Immature natural killer cell (primary cell): Measurements from ENCODE around the gene IGSF9. TPM values are rescaled to one million over a fixed set of nuclear protein-coding genes. Genes with fewer than 3 reads are reported as not detected.

ENCODE experiments used
- DNase-seq, 3 donors: peaks; one replicate each; pipeline ENCODE4 v3.0.0; 2022; ENCODE audit warnings: mixed read lengths in 1 of 3
- H3K27ac Mint-ChIP-seq, 6 donors: one replicate each; pipeline ENCODE4 v1.8.0; 2020; ENCODE audit warnings: mixed read lengths in 6 of 6, mild to moderate bottlenecking in 5 of 6, inconsistent platforms in 4 of 6, moderate library complexity in 3 of 6
- H3K27me3 Mint-ChIP-seq, 3 donors: one replicate each; pipeline ENCODE4 v1.8.0; 2020 to 2021; ENCODE audit warnings: low read depth in 3 of 3, mild to moderate bottlenecking in 3 of 3, mixed read lengths in 3 of 3, moderate library complexity in 3 of 3, inconsistent platforms in 1 of 3
- H3K36me3 Mint-ChIP-seq, 3 donors: one replicate each; pipeline ENCODE4 v1.8.0; 2020; ENCODE audit warnings: mixed read lengths in 3 of 3, inconsistent platforms in 2 of 3, mild to moderate bottlenecking in 2 of 3
- H3K4me1 Mint-ChIP-seq, 2 donors: one replicate each; pipeline ENCODE4 v1.8.0; 2020; ENCODE audit warnings: inconsistent platforms in 2 of 2, mild to moderate bottlenecking in 2 of 2, mixed read lengths in 2 of 2, moderate library complexity in 1 of 2
- H3K4me3 Mint-ChIP-seq, 5 donors: one replicate each; pipeline ENCODE4 v1.8.0; 2020; ENCODE audit warnings: mild to moderate bottlenecking in 5 of 5, mixed read lengths in 5 of 5, inconsistent platforms in 3 of 5, moderate library complexity in 3 of 5
- H3K9me3 Mint-ChIP-seq, 6 donors: one replicate each; pipeline ENCODE4 v1.8.0; 2020; ENCODE audit warnings: mild to moderate bottlenecking in 6 of 6, mixed read lengths in 6 of 6, inconsistent platforms in 4 of 6, moderate library complexity in 3 of 6
- polyA plus RNA-seq, 3 donors: library from polyadenylated mRNA; unstranded; fragments of 300-500 nt; fragmentation: Illumina TruSeq; gene quantifications; one replicate each; pipeline ENCODE4 v1.2.3, GENCODE V29; 2021

The IGSF9 gene
- polyA plus RNA-seq, 3 donors from 2014 or later, result not detected

GRCh38 chr1:159895286-159895685, 50.1 kb downstream of the IGSF9 start:
- DNase-seq, result no peak
- Mint-ChIP-seq H3K4me1 (peaks cover 23 to 27% of the 10 kb centered on the region in 2 donors), H3K9me3 (no peaks in the 10 kb centered on the region), H3K27me3 (peaks cover 6 to 11% (median 7%) of the 10 kb centered on the region in 3 donors), H3K27ac (peak overlapping the region in 1 of 6 donors; percentile 23), H3K36me3 (peaks cover 0 to 3% (median 0%) of the 10 kb centered on the region in 3 donors), H3K4me3 (no peak overlapping the region)

GRCh38 chr1:159892944-159893343, 52.5 kb downstream of the IGSF9 start:
- no peak for DNase-seq
- H3K4me1 Mint-ChIP-seq, result peaks cover 34 to 36% of the 10 kb centered on the region in 2 donors
- no peak overlapping the region for H3K27ac Mint-ChIP-seq
- H3K4me3 Mint-ChIP-seq, result no peak overlapping the region
- H3K9me3 Mint-ChIP-seq, result no peaks in the 10 kb centered on the region
- no peaks in the 10 kb centered on the region for H3K36me3 Mint-ChIP-seq
- H3K27me3 Mint-ChIP-seq, result peaks cover 3 to 9% (median 3%) of the 10 kb centered on the region in 3 donors

- Mint-ChIP-seq H3K4me3 (peak overlapping the region in 3 of 5 donors; percentile 50 to 56 (median 51)), H3K27ac (peak overlapping the region in 2 of 6 donors; percentile 0 to 41), H3K36me3 (no peaks in the 10 kb centered on the region), H3K4me1 (peaks cover 30 to 32% of the 10 kb centered on the region in 2 donors), H3K9me3 (no peaks in the 10 kb centered on the region), H3K27me3 (peaks cover 3 to 9% (median 3%) of the 10 kb centered on the region in 3 donors)
- peak; percentile 81 to 84 (median 82) for DNase-seq
Observed at GRCh38 chr1:159891275-159892157, 53.9 kb downstream of the IGSF9 start.

- Mint-ChIP-seq H3K27me3 (peaks cover 1 to 5% (median 3%) of the 10 kb centered on the region in 3 donors), H3K27ac (peak overlapping the region in 2 of 6 donors; percentile 4 to 47), H3K36me3 (peaks cover 0 to 4% (median 0%) of the 10 kb centered on the region in 3 donors), H3K9me3 (no peaks in the 10 kb centered on the region), H3K4me1 (peaks cover 23 to 25% of the 10 kb centered on the region in 2 donors), H3K4me3 (peak overlapping the region in 2 of 5 donors; percentile 0 to 64)
- no peak for DNase-seq
Observed at GRCh38 chr1:159890390-159890789, 55.0 kb downstream of the IGSF9 start.

GRCh38 chr1:159889821-159890252, 55.6 kb downstream of the IGSF9 start:
- peaks cover 0 to 4% (median 0%) of the 10 kb centered on the region in 3 donors for H3K36me3 Mint-ChIP-seq
- peaks cover 0 to 5% (median 3%) of the 10 kb centered on the region in 3 donors for H3K27me3 Mint-ChIP-seq
- DNase-seq, result no peak
- H3K4me1 Mint-ChIP-seq, result peaks cover 23 to 25% of the 10 kb centered on the region in 2 donors
- H3K9me3 Mint-ChIP-seq, result no peaks in the 10 kb centered on the region
- peak overlapping the region in 4 of 6 donors; percentile 4 to 47 (median 9) for H3K27ac Mint-ChIP-seq
- H3K4me3 Mint-ChIP-seq, result peak overlapping the region in 4 of 5 donors; percentile 0 to 64 (median 39)

GRCh38 chr1:159889202-159889601, 56.2 kb downstream of the IGSF9 start:
- H3K36me3 Mint-ChIP-seq, result peaks cover 0 to 7% (median 5%) of the 10 kb centered on the region in 3 donors
- H3K27me3 Mint-ChIP-seq, result peaks cover 3 to 5% (median 5%) of the 10 kb centered on the region in 3 donors
- no peak for DNase-seq
- H3K4me1 Mint-ChIP-seq, result peaks cover 23 to 25% of the 10 kb centered on the region in 2 donors
- no peaks in the 10 kb centered on the region for H3K9me3 Mint-ChIP-seq
- H3K4me3 Mint-ChIP-seq, result peak overlapping the region in 1 of 5 donors; percentile 8
- H3K27ac Mint-ChIP-seq, result no peak overlapping the region

- H3K4me3 Mint-ChIP-seq, result no peak overlapping the region
- DNase-seq, result no peak
- no peak overlapping the region for H3K27ac Mint-ChIP-seq
- H3K27me3 Mint-ChIP-seq, result peaks cover 0 to 5% (median 3%) of the 10 kb centered on the region in 3 donors
- H3K9me3 Mint-ChIP-seq, result no peaks in the 10 kb centered on the region
- H3K36me3 Mint-ChIP-seq, result peaks cover 0 to 7% (median 5%) of the 10 kb centered on the region in 3 donors
- H3K4me1 Mint-ChIP-seq, result peaks cover 4 to 5% of the 10 kb centered on the region in 2 donors
Observed at GRCh38 chr1:159884296-159884695, 61.1 kb downstream of the IGSF9 start.

GRCh38 chr1:159883134-159883533, 62.3 kb downstream of the IGSF9 start:
- Mint-ChIP-seq H3K4me1 (no peaks in the 10 kb centered on the region), H3K9me3 (no peaks in the 10 kb centered on the region), H3K4me3 (no peak overlapping the region), H3K27ac (no peak overlapping the region), H3K36me3 (peaks cover 0 to 7% (median 5%) of the 10 kb centered on the region in 3 donors), H3K27me3 (peaks cover 4 to 5% (median 5%) of the 10 kb centered on the region in 3 donors)
- DNase-seq, result no peak

- Mint-ChIP-seq H3K27me3 (peaks cover 4 to 5% (median 5%) of the 10 kb centered on the region in 3 donors), H3K36me3 (peaks cover 0 to 7% (median 5%) of the 10 kb centered on the region in 3 donors), H3K27ac (no peak overlapping the region), H3K9me3 (no peaks in the 10 kb centered on the region), H3K4me3 (no peak overlapping the region), H3K4me1 (no peaks in the 10 kb centered on the region)
- no peak for DNase-seq
Observed at GRCh38 chr1:159882527-159882862, 62.9 kb downstream of the IGSF9 start.

GRCh38 chr1:159881622-159882526, 63.5 kb downstream of the IGSF9 start:
- Mint-ChIP-seq H3K4me1 (no peaks in the 10 kb centered on the region), H3K9me3 (no peaks in the 10 kb centered on the region), H3K27ac (no peak overlapping the region), H3K27me3 (peaks cover 4 to 5% (median 5%) of the 10 kb centered on the region in 3 donors), H3K4me3 (no peak overlapping the region), H3K36me3 (peaks cover 0 to 7% (median 5%) of the 10 kb centered on the region in 3 donors)
- DNase-seq, result no peak

GRCh38 chr1:159880430-159880829, 65.0 kb downstream of the IGSF9 start:
- no peak overlapping the region for H3K4me3 Mint-ChIP-seq
- H3K9me3 Mint-ChIP-seq, result no peaks in the 10 kb centered on the region
- no peak for DNase-seq
- H3K27me3 Mint-ChIP-seq, result peaks cover 5 to 8% (median 7%) of the 10 kb centered on the region in 3 donors
- H3K36me3 Mint-ChIP-seq, result peaks cover 0 to 5% (median 4%) of the 10 kb centered on the region in 3 donors
- H3K27ac Mint-ChIP-seq, result no peak overlapping the region
- H3K4me1 Mint-ChIP-seq, result no peaks in the 10 kb centered on the region

GRCh38 chr1:159879977-159880376, 65.4 kb downstream of the IGSF9 start:
- Mint-ChIP-seq H3K9me3 (no peaks in the 10 kb centered on the region), H3K4me3 (no peak overlapping the region), H3K4me1 (no peaks in the 10 kb centered on the region), H3K27ac (no peak overlapping the region), H3K27me3 (peaks cover 5 to 8% (median 7%) of the 10 kb centered on the region in 3 donors), H3K36me3 (peaks cover 0 to 5% (median 4%) of the 10 kb centered on the region in 3 donors)
- no peak for DNase-seq

- peaks cover 2 to 8% (median 7%) of the 10 kb centered on the region in 3 donors for H3K27me3 Mint-ChIP-seq
- no peak overlapping the region for H3K4me3 Mint-ChIP-seq
- no peaks in the 10 kb centered on the region for H3K4me1 Mint-ChIP-seq
- no peaks in the 10 kb centered on the region for H3K9me3 Mint-ChIP-seq
- H3K27ac Mint-ChIP-seq, result no peak overlapping the region
- DNase-seq, result no peak
- H3K36me3 Mint-ChIP-seq, result no peaks in the 10 kb centered on the region
Observed at GRCh38 chr1:159879136-159879535, 66.3 kb downstream of the IGSF9 start.
